Hepatocyte (in vitro differentiated cells): ENCODE data around the gene UPF1.

Experiments
- EZH2 ChIP-seq: fragments of 200-600 bp; sonication (generic); IDR thresholded peaks from 2 replicates; pipeline ENCODE4 v1.6.1; 2016; ENCODE audit warnings: antibody characterized with exemption, mild to moderate bottlenecking, borderline replicate concordance
- EZH2phosphoT487 ChIP-seq: fragments of 200-600 bp; sonication (generic); IDR thresholded peaks from one replicate; pipeline ENCODE4 v1.6.1; 2018; ENCODE audit warnings: antibody characterized with exemption, mild to moderate bottlenecking, low read depth, moderate library complexity; ENCODE audit not compliant: unreplicated experiment, severe bottlenecking
- TF ChIP-seq, protein P1 (sequence below): fragments of 200-600 bp; sonication (generic); IDR thresholded peaks from 2 replicates; pipeline ENCODE4 v1.5.1; 2016; ENCODE audit warnings: antibody characterized with exemption, mild to moderate bottlenecking; ENCODE audit not compliant: poor library complexity

DNA sequence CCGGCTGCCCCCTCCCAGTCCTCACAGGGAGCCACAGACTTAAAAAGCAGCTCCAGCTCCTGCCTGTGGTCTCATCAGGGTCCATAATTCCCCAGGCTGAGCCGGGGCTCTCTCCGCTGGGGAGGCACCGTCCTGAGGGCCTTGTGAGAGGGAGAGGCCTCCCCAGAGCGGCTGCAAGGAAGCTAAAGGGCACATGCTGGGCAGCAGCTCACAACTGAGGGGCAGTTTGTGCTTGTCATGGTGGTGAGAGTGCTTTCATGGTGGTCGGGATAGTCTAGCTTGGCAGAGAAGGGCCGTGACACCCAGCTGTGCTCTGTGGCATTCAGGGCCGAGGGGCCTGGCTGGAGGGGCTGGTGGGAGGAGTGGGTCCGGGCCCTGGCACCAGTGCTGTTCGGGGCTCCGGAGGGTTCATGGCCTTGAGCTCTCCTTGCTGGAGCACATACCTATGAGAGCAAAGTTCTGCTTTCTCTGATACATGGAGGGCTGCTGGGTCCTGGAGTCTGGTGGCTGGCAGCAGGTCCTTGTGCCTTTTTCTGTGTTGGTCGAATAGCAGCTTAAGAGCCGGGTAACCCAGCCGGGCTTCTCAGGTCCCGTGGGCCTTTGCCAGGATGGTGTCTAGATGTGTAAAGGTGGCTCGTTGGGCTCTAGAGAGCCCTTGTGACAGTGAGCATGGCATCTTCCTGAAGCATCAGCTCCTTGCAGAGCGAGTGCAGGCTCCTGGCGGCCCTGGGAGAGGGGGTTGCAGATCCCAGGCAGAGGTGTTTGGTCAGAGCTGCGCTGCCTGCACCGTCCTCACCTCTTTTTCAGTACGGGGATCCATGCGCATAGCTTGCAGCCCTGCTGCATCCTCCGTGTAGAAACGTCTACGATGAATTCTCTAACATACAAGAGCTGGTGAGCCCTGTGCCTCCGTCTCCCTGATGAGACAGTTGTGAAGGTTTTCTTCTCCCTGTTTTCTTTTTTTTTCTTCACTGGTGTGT is 8.8 kb downstream of the UPF1 start:
- TF ChIP-seq EZH2 (no peak), EZH2phosphoT487 (no peak)
- TF ChIP-seq, protein P1, sequence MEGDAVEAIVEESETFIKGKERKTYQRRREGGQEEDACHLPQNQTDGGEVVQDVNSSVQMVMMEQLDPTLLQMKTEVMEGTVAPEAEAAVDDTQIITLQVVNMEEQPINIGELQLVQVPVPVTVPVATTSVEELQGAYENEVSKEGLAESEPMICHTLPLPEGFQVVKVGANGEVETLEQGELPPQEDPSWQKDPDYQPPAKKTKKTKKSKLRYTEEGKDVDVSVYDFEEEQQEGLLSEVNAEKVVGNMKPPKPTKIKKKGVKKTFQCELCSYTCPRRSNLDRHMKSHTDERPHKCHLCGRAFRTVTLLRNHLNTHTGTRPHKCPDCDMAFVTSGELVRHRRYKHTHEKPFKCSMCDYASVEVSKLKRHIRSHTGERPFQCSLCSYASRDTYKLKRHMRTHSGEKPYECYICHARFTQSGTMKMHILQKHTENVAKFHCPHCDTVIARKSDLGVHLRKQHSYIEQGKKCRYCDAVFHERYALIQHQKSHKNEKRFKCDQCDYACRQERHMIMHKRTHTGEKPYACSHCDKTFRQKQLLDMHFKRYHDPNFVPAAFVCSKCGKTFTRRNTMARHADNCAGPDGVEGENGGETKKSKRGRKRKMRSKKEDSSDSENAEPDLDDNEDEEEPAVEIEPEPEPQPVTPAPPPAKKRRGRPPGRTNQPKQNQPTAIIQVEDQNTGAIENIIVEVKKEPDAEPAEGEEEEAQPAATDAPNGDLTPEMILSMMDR: no peak
